Measurements from ENCODE around the gene XCL2. TPM values are rescaled to one million over a fixed set of nuclear protein-coding genes. Genes with fewer than 3 reads are reported as not detected.

XCL2 gene
- total and polyA plus RNA-seq, 10 of the 15 experiments (the other 5 are each of a cell fraction or from before 2014, with no cell fraction given), result 0.50 to 299 (median 4.8) TPM

- SMC1A ChIA-PET (ENCODE audit: uncharacterized antibody, unreplicated experiment), result interaction anchor here (0.6 to 14.3 kb wide), 17 partner anchors 10 to 82 kb away, joined by 3 to 257 read pairs (median 6); no protein-coding TSS in a partner anchor
- no peak for FAIRE-seq
- Histone ChIP-seq H3K4me2 (ENCODE audit: control insufficient read depth, insufficient read depth) (no peak overlapping the region), H3K4me1 (ENCODE audit: control insufficient read depth, insufficient read depth, low read length) (peaks cover 10% of the 10 kb centered on the region), H2AFZ (ENCODE audit: control insufficient read depth, low read depth, low read length) (no peak overlapping the region), H3K27ac (ENCODE audit: control insufficient read depth, insufficient read depth) (no peak overlapping the region), H3K27me3 (replicated peaks in 1 of 2; ENCODE audit: control insufficient read depth in 2 of 2, insufficient read depth in 2 of 2, low read length in 1 of 2) (no peaks in the 10 kb centered on the region; a peak in 1 of 4 replicates), H4K20me1 (ENCODE audit: control insufficient read depth, insufficient read depth) (no peaks in the 10 kb centered on the region), H3K9me3 (replicated peaks; ENCODE audit: control insufficient read depth, insufficient read depth, low read length) (no peaks in the 10 kb centered on the region; the same call in 2 of the 3 replicates), H3K4me3 (no peak overlapping the region), H3K36me3 (ENCODE audit: control insufficient read depth in 2 of 2, insufficient read depth in 2 of 2, low read length in 1 of 2) (no peaks in the 10 kb centered on the region), H3K9ac (ENCODE audit: control insufficient read depth, insufficient read depth, low read length) (no peak overlapping the region), H3K79me2 (ENCODE audit: control insufficient read depth, insufficient read depth, low read length) (no peaks in the 10 kb centered on the region)
- in situ Hi-C loops (cut with MboI), result no loop called here
- DNase-seq (ENCODE audit: low read depth, low spot score), result no peak
- CTCF ChIA-PET, result interaction anchor here (0.9 to 2.8 kb wide), 7 partner anchors 8 to 80 kb away, joined by 4 to 22 read pairs (median 4); no protein-coding TSS in a partner anchor
- BruUV-seq (replicated peaks), result no TSS peak
- no peak for ATAC-seq
- intact Hi-C loops (cut with micrococcal nuclease; ENCODE audit: unreplicated experiment), result no loop called here
- WGBS (ENCODE audit: insufficient coverage, insufficient replicate concordance, low lambda C conversion rate, missing lambda C conversion rate), result 0% methylated on average over 1 of the region's 1 CpG
- TF ChIP-seq ZNF622 (IDR thresholded peaks at IDR 0.05) (no peak), ZNF687 (IDR thresholded peaks at IDR 0.05) (no peak), CEBPB (IDR thresholded peaks at IDR 0.05; ENCODE audit: borderline replicate concordance in 1 of 2, low read depth in 2 of 2, low read length in 2 of 2) (no peak), BCLAF1 (IDR thresholded peaks at IDR 0.05) (no peak), YBX1 (IDR thresholded peaks at IDR 0.05) (no peak), RFX5 (IDR thresholded peaks at IDR 0.05; ENCODE audit: low read depth, low read length) (no peak), FOS (IDR thresholded peaks at IDR 0.05; ENCODE audit: borderline replicate concordance, extremely low read depth, insufficient read length) (no peak), POU2F2 (IDR thresholded peaks at IDR 0.05; ENCODE audit: borderline replicate concordance, low read depth, low read length) (no peak), CTCF (IDR thresholded peaks at IDR 0.05 in 2 of 3, conservative IDR thresholded peaks at IDR 0.05 in 1 of 3; ENCODE audit: control insufficient read depth in 2 of 3, extremely low read depth in 1 of 3, insufficient read depth in 1 of 3, low read depth in 3 of 3, low read length in 3 of 3) (no peak)
- POLR2A ChIA-PET, result interaction anchor here (0.6 to 2.7 kb wide), 15 partner anchors 9 to 591 kb away, joined by 3 to 8 read pairs (median 5); no protein-coding TSS in a partner anchor
- RAD21 ChIA-PET (ENCODE audit: unreplicated experiment), result interaction anchor here (0.6 to 14.3 kb wide), 14 partner anchors 9 to 350 kb away, joined by 3 to 218 read pairs (median 5); no protein-coding TSS in a partner anchor
Measured at GRCh38 chr1:168518813-168519212, 25.0 kb downstream of the XCL2 start.
